Muscle of leg (tissue), 11 donors: ENCODE measurements around the gene B3GALNT2. TPM values are rescaled to one million over a fixed set of nuclear protein-coding genes. Genes with fewer than 3 reads are reported as not detected.
A peak's percentile ranks its signal among the peaks of the same experiment; 100 is the strongest.

Source experiments
- DNase-seq: peaks from one replicate; pipeline ENCODE4 v3.0.0; 2013
- H3K27ac ChIP-seq: one replicate; pipeline ENCODE4 v1.5.1; 2013; ENCODE audit warnings: mild to moderate bottlenecking, low read length, control low read depth
- H3K27me3 ChIP-seq: one replicate; pipeline ENCODE4 v1.6.1; 2013; ENCODE audit warnings: low read length; ENCODE audit not compliant: control insufficient read depth, insufficient read depth
- H3K36me3 ChIP-seq: one replicate; pipeline ENCODE4 v1.6.1; 2013; ENCODE audit warnings: low read length; ENCODE audit not compliant: control insufficient read depth, insufficient read depth
- H3K4me1 ChIP-seq: one replicate; pipeline ENCODE4 v1.6.1; 2013; ENCODE audit warnings: low read length; ENCODE audit not compliant: control insufficient read depth, insufficient read depth
- H3K4me3 ChIP-seq: one replicate; pipeline ENCODE4 v1.5.1; 2013; ENCODE audit warnings: low read length, control low read depth
- H3K9me3 ChIP-seq: replicated peaks from 2 replicates; pipeline ENCODE4 v1.6.1; 2013; ENCODE audit warnings: low read depth, low read length; ENCODE audit not compliant: control insufficient read depth
- WGBS: methylation state at CpG from one replicate; pipeline ENCODE4 v1.1.5; 2013; ENCODE audit warnings: missing lambda C conversion rate; ENCODE audit not compliant: insufficient coverage; 5-methylcytosine and 5-hydroxymethylcytosine counted together
- polyA plus RNA-seq, 8 donors: library from polyadenylated mRNA; unstranded; fragments of 120-200 nt; gene quantifications; one replicate each; pipeline versions ENCODE4 v1.2.1 to v1.2.3, GENCODE V29; 2013; ENCODE audit warnings: inconsistent platforms in 1 of 8, low replicate concordance in 1 of 8; ENCODE audit not compliant: insufficient read length in 8 of 8, insufficient read depth in 1 of 8
- total RNA-seq: library from RNA; stranded (reverse); fragments of 120-200 nt; gene quantifications from one replicate; pipeline ENCODE4 v1.2.4, GENCODE V29; 2013

B3GALNT2 gene
- total and polyA plus RNA-seq, 9 donors = 12.9 to 30.2 (median 22.4) TPM

- Histone ChIP-seq H3K9me3 (no peaks in the 10 kb centered on the region), H3K4me1 (no peaks in the 10 kb centered on the region)
- 50% methylated on average over 2 of the region's 5 CpGs for WGBS
These were observed 75.1 kb downstream of the B3GALNT2 start for GRCh38 chr1:235429143-235429542.

GRCh38 chr1:235427447-235427846 lies 76.8 kb downstream of the B3GALNT2 start:
- Histone ChIP-seq H3K9me3 (no peaks in the 10 kb centered on the region), H3K4me3 (no peak overlapping the region), H3K27me3 (no peaks in the 10 kb centered on the region), H3K27ac (no peak overlapping the region), H3K36me3 (peaks cover 4% of the 10 kb centered on the region), H3K4me1 (no peaks in the 10 kb centered on the region)
- DNase-seq = no peak
- 83% methylated on average over 1 of the region's 4 CpGs for WGBS

More at GRCh38 chr1:235429143-235429542, 75.1 kb downstream of the B3GALNT2 start:
- Histone ChIP-seq H3K27ac (no peak overlapping the region), H3K4me3 (no peak overlapping the region), H3K36me3 (peaks cover 11% of the 10 kb centered on the region), H3K27me3 (no peaks in the 10 kb centered on the region)
- DNase-seq = no peak

- no peaks in the 10 kb centered on the region for H3K9me3 ChIP-seq
- no peaks in the 10 kb centered on the region for H3K4me1 ChIP-seq
- no peak overlapping the region for H3K27ac ChIP-seq
- peaks cover 2% of the 10 kb centered on the region for H3K36me3 ChIP-seq
- no CpG with 5 or more reads among the region's 13 CpGs for WGBS
- no peaks in the 10 kb centered on the region for H3K27me3 ChIP-seq
- DNase-seq = no peak
- no peak overlapping the region for H3K4me3 ChIP-seq
These were observed 77.6 kb downstream of the B3GALNT2 start for GRCh38 chr1:235426680-235427079.

GRCh38 chr1:235426143-235426542 lies 78.1 kb downstream of the B3GALNT2 start:
- WGBS = 100% methylated on average over 1 of the region's 4 CpGs

GRCh38 chr1:235425357-235425756 lies 78.9 kb downstream of the B3GALNT2 start:
- Histone ChIP-seq H3K36me3 (peaks cover 5% of the 10 kb centered on the region), H3K4me1 (no peaks in the 10 kb centered on the region), H3K9me3 (no peaks in the 10 kb centered on the region), H3K27me3 (no peaks in the 10 kb centered on the region), H3K4me3 (no peak overlapping the region), H3K27ac (no peak overlapping the region)
- 88% methylated on average over 7 of the region's 9 CpGs for WGBS
- no peak for DNase-seq

More at GRCh38 chr1:235426143-235426542, 78.1 kb downstream of the B3GALNT2 start:
- no peak for DNase-seq
- no peak overlapping the region for H3K4me3 ChIP-seq
- no peaks in the 10 kb centered on the region for H3K27me3 ChIP-seq
- H3K36me3 ChIP-seq = peaks cover 3% of the 10 kb centered on the region
- H3K9me3 ChIP-seq = no peaks in the 10 kb centered on the region
- no peaks in the 10 kb centered on the region for H3K4me1 ChIP-seq
- H3K27ac ChIP-seq = no peak overlapping the region

- H3K36me3 ChIP-seq = peaks cover 5% of the 10 kb centered on the region
- H3K9me3 ChIP-seq = no peaks in the 10 kb centered on the region
- H3K4me1 ChIP-seq = no peaks in the 10 kb centered on the region
- 92% methylated on average over 5 of the region's 8 CpGs for WGBS
- DNase-seq = no peak
- no peak overlapping the region for H3K4me3 ChIP-seq
- H3K27me3 ChIP-seq = no peaks in the 10 kb centered on the region
- no peak overlapping the region for H3K27ac ChIP-seq
These were observed 80.2 kb downstream of the B3GALNT2 start for GRCh38 chr1:235424092-235424491.

- no peak overlapping the region for H3K4me3 ChIP-seq
These were observed 81.0 kb downstream of the B3GALNT2 start for GRCh38 chr1:235423214-235423652.

GRCh38 chr1:235421751-235422150 lies 82.5 kb downstream of the B3GALNT2 start:
- H3K9me3 ChIP-seq = no peaks in the 10 kb centered on the region
- no peak overlapping the region for H3K27ac ChIP-seq
- no peaks in the 10 kb centered on the region for H3K4me1 ChIP-seq
- H3K36me3 ChIP-seq = peaks cover 3% of the 10 kb centered on the region
- no peak overlapping the region for H3K4me3 ChIP-seq
- DNase-seq = no peak
- H3K27me3 ChIP-seq = no peaks in the 10 kb centered on the region
- 80% methylated on average over 1 of the region's 3 CpGs for WGBS

More at GRCh38 chr1:235423214-235423652, 81.0 kb downstream of the B3GALNT2 start:
- no peaks in the 10 kb centered on the region for H3K27me3 ChIP-seq
- no peak overlapping the region for H3K27ac ChIP-seq
- WGBS = 40% methylated on average over 5 of the region's 12 CpGs
- H3K9me3 ChIP-seq = no peaks in the 10 kb centered on the region
- peaks cover 5% of the 10 kb centered on the region for H3K36me3 ChIP-seq
- DNase-seq = no peak
- no peaks in the 10 kb centered on the region for H3K4me1 ChIP-seq

- DNase-seq = peak; percentile 72
- no peak overlapping the region for H3K4me3 ChIP-seq
- 61% methylated on average over 2 of the region's 8 CpGs for WGBS
- no peak overlapping the region for H3K27ac ChIP-seq
- H3K4me1 ChIP-seq = no peaks in the 10 kb centered on the region
- H3K27me3 ChIP-seq = no peaks in the 10 kb centered on the region
- peaks cover 6% of the 10 kb centered on the region for H3K36me3 ChIP-seq
- no peaks in the 10 kb centered on the region for H3K9me3 ChIP-seq
These were observed 87.1 kb downstream of the B3GALNT2 start for GRCh38 chr1:235417086-235417697.

- no peak for DNase-seq
- H3K4me3 ChIP-seq = no peak overlapping the region
- no peaks in the 10 kb centered on the region for H3K9me3 ChIP-seq
- no peaks in the 10 kb centered on the region for H3K27me3 ChIP-seq
- no CpG with 5 or more reads among the region's 1 CpG for WGBS
- H3K36me3 ChIP-seq = peaks cover 6% of the 10 kb centered on the region
- no peak overlapping the region for H3K27ac ChIP-seq
- no peaks in the 10 kb centered on the region for H3K4me1 ChIP-seq
These were observed 87.6 kb downstream of the B3GALNT2 start for GRCh38 chr1:235416662-235417049.
